HG03280 (cell line): ENCODE data around the gene DNAJC5.

Source experiments
- ATAC-seq: cut with Tn5 transposase; IDR thresholded peaks from one replicate; pipeline ENCODE4 v1.9.1; 2021; ENCODE audit warnings: mild to moderate bottlenecking, moderate library complexity; ENCODE audit not compliant: unreplicated experiment

DNAJC5 gene

DNA sequence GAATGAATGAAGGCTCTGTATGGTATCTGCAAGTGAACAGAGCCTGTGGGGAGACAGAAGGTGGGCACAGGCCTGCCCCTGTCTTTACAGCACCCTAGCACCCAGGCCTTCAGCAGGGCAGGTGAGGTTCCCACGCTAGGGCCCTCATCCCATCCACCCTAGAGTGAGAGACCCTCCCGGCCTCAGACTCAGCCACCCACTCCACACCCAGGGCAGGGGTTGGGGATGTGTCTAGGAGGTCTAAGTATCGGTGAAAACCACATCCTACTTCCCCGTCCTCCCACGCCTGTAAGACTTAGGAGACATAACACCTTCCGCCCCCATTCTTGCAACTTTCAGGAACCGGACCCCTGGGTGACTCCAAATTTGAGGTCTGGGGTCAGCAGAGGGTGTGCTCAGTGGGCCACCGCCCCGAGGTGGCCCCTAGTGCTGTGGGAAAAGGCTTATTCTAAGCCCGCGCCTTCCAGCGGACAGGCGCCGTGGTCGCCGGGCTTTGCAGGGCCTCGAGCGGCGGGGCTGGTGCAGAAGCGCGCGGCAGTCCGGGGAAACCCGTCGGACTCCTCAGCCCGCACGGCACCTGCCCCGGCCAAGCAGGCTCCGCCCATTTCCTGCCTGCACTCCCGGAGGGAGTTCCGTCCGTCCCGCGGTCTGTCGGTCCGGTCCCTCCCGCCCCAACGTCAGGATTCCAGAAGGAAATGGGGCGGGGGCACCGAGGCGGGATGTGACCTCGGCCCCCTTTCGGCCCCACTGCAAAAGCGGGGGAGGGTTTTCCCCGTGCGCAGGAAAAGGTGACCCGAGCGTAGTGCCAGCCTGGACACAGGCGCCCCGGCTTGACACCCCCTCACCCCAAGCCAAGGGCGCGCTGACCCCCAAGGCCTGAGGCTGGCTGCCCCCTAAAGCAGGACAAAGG lies 83.6 kb downstream of the DNAJC5 start:
- ATAC-seq: peak; percentile 33

- ATAC-seq: no peak
Measured at GRCh38 chr20:63979229-63979556, 84.3 kb downstream of the DNAJC5 start.

DNA sequence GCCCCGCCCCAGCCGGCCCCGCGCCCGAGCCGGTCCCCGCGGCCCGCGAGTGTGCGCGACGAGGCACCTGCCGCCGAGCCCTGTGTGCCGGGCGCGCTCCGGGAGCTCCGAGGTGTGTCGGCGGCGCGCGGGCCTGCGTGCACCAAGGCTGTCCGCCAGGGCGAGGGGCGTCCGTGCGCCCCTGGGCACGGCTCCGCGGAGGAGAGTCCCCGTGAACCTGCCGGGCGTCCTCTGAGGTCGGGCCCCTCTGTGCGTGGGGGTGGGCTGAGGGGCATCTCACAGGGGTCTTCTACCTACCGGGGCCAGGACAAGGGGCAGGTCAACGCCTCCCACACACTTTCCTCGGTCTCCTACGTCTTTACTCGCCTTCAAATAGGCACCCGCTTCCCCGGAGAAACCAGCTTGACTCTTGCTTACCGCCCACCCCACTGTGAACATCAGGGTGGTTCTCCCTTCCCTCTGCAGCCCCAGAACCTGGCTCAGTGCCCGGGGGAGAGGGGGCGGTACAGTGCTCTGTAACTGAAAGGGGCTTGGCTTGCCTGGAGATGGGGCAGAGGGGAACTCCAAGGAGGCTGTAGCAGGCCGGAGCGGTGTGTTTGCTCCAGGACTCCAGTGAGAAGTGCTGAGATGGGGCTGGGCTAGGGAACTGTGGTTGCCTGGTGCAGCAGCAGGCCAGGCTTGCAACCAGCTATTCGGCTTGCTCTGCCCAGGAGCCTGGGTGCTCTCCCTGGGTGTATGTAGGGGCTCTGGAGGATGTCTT lies 84.8 kb downstream of the DNAJC5 start, which contains the start of gene SAMD10:
Gene SAMD10 (minus strand): TSS at position 86 of the 760 bp plus-strand sequence. CDS start 175 bp downstream, outside the sequence.
- ATAC-seq: peak; percentile 25

- ATAC-seq: peak; percentile 5
Measured at GRCh38 chr20:63980317-63980805, 85.4 kb downstream of the DNAJC5 start.

GRCh38 chr20:63980806-63981728 lies 86.1 kb downstream of the DNAJC5 start, which contains the start of gene PRPF6:
Gene PRPF6, plus strand, starts transcription at chr20:63981132. Its CDS starts 114 bp downstream, at chr20:63981246.
- ATAC-seq: peak; percentile 68

DNA sequence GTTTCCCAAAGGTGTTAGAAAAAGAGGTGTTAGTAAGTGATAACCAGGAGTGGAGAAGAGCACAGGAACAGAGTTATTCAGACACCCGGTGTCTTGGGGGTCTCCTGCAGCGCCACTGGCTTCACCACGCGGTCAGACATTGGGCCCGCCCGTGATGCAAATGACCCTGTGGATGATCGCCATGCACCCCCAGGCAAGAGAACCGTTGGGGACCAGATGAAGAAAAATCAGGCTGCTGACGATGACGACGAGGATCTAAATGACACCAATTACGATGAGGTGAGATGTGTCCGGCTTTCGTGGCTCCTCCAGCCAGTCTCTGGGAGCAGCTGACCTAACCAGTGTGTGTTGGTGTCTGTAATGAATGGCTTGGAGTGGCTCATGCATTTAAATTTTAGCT lies 88.0 kb downstream of the DNAJC5 start:
- no peak for ATAC-seq
